HepG2 (cell line): Measurements from ENCODE around the gene SLC25A10. TPM values are rescaled to one million over a fixed set of nuclear protein-coding genes. Genes with fewer than 3 reads are reported as not detected.

Experiments
- ADNP ChIP-seq: sonication (generic); formaldehyde crosslinking; IDR thresholded peaks from 2 replicates; pipeline ENCODE4 v1.4.0; 2020; ENCODE audit warnings: missing genetic modification reagents
- ATAD3A ChIP-seq: sonication (generic); formaldehyde crosslinking; IDR thresholded peaks from 2 replicates; pipeline ENCODE4 v1.4.0; 2020; ENCODE audit warnings: missing genetic modification reagents
- BRD4 ChIP-seq: sonication (generic); formaldehyde crosslinking; IDR thresholded peaks from 2 replicates; pipeline ENCODE4 v1.4.0; 2020; ENCODE audit warnings: missing genetic modification reagents
- E2F1 ChIP-seq: sonication (generic); formaldehyde crosslinking; IDR thresholded peaks from 2 replicates; pipeline ENCODE4 v1.5.0; 2020; ENCODE audit warnings: missing genetic modification reagents
- FOXK1 ChIP-seq: sonication (generic); formaldehyde crosslinking; IDR thresholded peaks from 2 replicates; pipeline ENCODE4 v1.4.0; 2020; ENCODE audit warnings: low read depth, missing genetic modification reagents, borderline replicate concordance
- HOXD1 ChIP-seq: sonication (generic); formaldehyde crosslinking; IDR thresholded peaks from 2 replicates; pipeline ENCODE4 v1.5.0; 2020; ENCODE audit warnings: missing genetic modification reagents
- KAT8 ChIP-seq: IDR thresholded peaks from 2 replicates; pipeline ENCODE4 v1.6.1; 2016; ENCODE audit warnings: missing genetic modification reagents, missing compliant biosample characterization
- KMT2A ChIP-seq: sonication (generic); formaldehyde crosslinking; IDR thresholded peaks from 2 replicates; pipeline ENCODE4 v1.4.0; 2020; ENCODE audit warnings: missing genetic modification reagents
- NCOR1 ChIP-seq: fragments of 200-600 bp; sonication (generic); IDR thresholded peaks from 2 replicates; pipeline ENCODE4 v1.7.0; 2017; ENCODE audit warnings: antibody characterized with exemption, low read length, borderline replicate concordance
- SAP130 ChIP-seq: IDR thresholded peaks from 2 replicates; pipeline ENCODE4 v1.6.1; 2016; ENCODE audit warnings: low read depth
- SATB2 ChIP-seq: sonication (generic); formaldehyde crosslinking; IDR thresholded peaks from 2 replicates; pipeline ENCODE4 v1.5.0; 2020; ENCODE audit warnings: missing genetic modification reagents
- SNRNP70 ChIP-seq: fragments of 200-400 bp; formaldehyde crosslinking; IDR thresholded peaks from 2 replicates; pipeline ENCODE4 v1.6.1; 2017; ENCODE audit warnings: mild to moderate bottlenecking, low read depth, low read length, moderate library complexity
- SPEN ChIP-seq: sonication (generic); formaldehyde crosslinking; IDR thresholded peaks from 2 replicates; pipeline ENCODE4 v1.5.1; 2020; ENCODE audit warnings: low read depth, mild to moderate bottlenecking, missing genetic modification reagents
- TAF1 ChIP-seq: sonication (generic); formaldehyde crosslinking; IDR thresholded peaks from 2 replicates; pipeline ENCODE4 v1.4.0; 2020; ENCODE audit warnings: missing genetic modification reagents
- ZFP1 ChIP-seq: IDR thresholded peaks from 2 replicates; pipeline ENCODE4 v1.6.1; 2016
- ZNF10 ChIP-seq: sonication (generic); formaldehyde crosslinking; IDR thresholded peaks from 2 replicates; pipeline ENCODE4 v1.4.0; 2020; ENCODE audit warnings: mild to moderate bottlenecking, low read depth, missing genetic modification reagents, borderline replicate concordance
- ZNF12 ChIP-seq: sonication (generic); formaldehyde crosslinking; IDR thresholded peaks from 2 replicates; pipeline ENCODE4 v1.5.0; 2020; ENCODE audit warnings: missing genetic modification reagents
- ZNF234 ChIP-seq: sonication (generic); formaldehyde crosslinking; conservative IDR thresholded peaks from 2 replicates; pipeline ENCODE4 v1.5.1; 2020; ENCODE audit warnings: mild to moderate bottlenecking, missing genetic modification reagents
- ZNF274 ChIP-seq: sonication (generic); formaldehyde crosslinking; IDR thresholded peaks from 2 replicates; pipeline ENCODE4 v1.5.1; 2020; ENCODE audit warnings: mild to moderate bottlenecking, missing genetic modification reagents
- ZNF292 ChIP-seq: sonication (generic); formaldehyde crosslinking; IDR thresholded peaks from 2 replicates; pipeline ENCODE4 v1.8.1; 2022; ENCODE audit warnings: mild to moderate bottlenecking, low read depth, missing genetic modification reagents, borderline replicate concordance
- ZNF30 ChIP-seq: sonication (generic); formaldehyde crosslinking; IDR thresholded peaks from 2 replicates; pipeline ENCODE4 v1.5.0; 2020; ENCODE audit warnings: mild to moderate bottlenecking, missing genetic modification reagents
- ZNF547 ChIP-seq: sonication (generic); formaldehyde crosslinking; IDR thresholded peaks from 2 replicates; pipeline ENCODE4 v1.5.1; 2020; ENCODE audit warnings: mild to moderate bottlenecking, missing genetic modification reagents
- ZNF605 ChIP-seq: sonication (generic); formaldehyde crosslinking; IDR thresholded peaks from 2 replicates; pipeline ENCODE4 v1.8.0; 2022; ENCODE audit warnings: mild to moderate bottlenecking, missing genetic modification reagents
- ZNF724P ChIP-seq: sonication (generic); formaldehyde crosslinking; IDR thresholded peaks from 2 replicates; pipeline ENCODE4 v1.8.0; 2022; ENCODE audit warnings: missing genetic modification reagents, borderline replicate concordance
- ZNF761 ChIP-seq: sonication (generic); formaldehyde crosslinking; conservative IDR thresholded peaks from 2 replicates; pipeline ENCODE4 v1.4.0; 2020; ENCODE audit warnings: mild to moderate bottlenecking, missing genetic modification reagents
- ZSCAN29 ChIP-seq: sonication (generic); formaldehyde crosslinking; conservative IDR thresholded peaks from 2 replicates; pipeline ENCODE4 v1.4.0; 2020; ENCODE audit warnings: mild to moderate bottlenecking, missing genetic modification reagents
- polyA plus RNA-seq, 8 experiments: library from polyadenylated mRNA; depleted of rRNA in 3 of 8; stranded (reverse) in 7 of 8; unstranded in 1 of 8; fragments of >200 nt; fragmentation: Illumina TruSeq in 4 of 8; extraction: Trizol in 4 of 8; gene quantifications; 2 replicates each; pipeline versions ENCODE4 v1.2.1 to v1.2.3, GENCODE V29; 2011 to 2016; ENCODE audit warnings: low read depth in 4 of 8, missing spikeins in 1 of 8, mixed read lengths in 1 of 8; ENCODE audit not compliant: insufficient read depth in 1 of 8
- total RNA-seq, 5 experiments: library from RNA; depleted of rRNA; stranded (reverse); fragments of >200 nt; fragmentation: Illumina TruSeq; extraction: Trizol; gene quantifications; 2 replicates each; pipeline ENCODE4 v1.2.3, GENCODE V29; 2016; ENCODE audit warnings: low read depth in 1 of 5
- TF ChIP-seq, protein P1 (sequence below): sonication (generic); formaldehyde crosslinking; IDR thresholded peaks from 2 replicates; pipeline ENCODE4 v1.8.0; 2023; ENCODE audit warnings: mild to moderate bottlenecking, missing genetic modification reagents
- TF ChIP-seq, protein P2 (sequence below): sonication (generic); formaldehyde crosslinking; IDR thresholded peaks from 2 replicates; pipeline ENCODE4 v1.5.1; 2020; ENCODE audit warnings: mild to moderate bottlenecking, moderate library complexity, missing genetic modification reagents

SLC25A10 gene
- total and polyA plus RNA-seq, 2 of the 13 experiments (the other 11 are each of a cell fraction or from before 2014, with no cell fraction given), result 46.5 to 140 TPM

DNA sequence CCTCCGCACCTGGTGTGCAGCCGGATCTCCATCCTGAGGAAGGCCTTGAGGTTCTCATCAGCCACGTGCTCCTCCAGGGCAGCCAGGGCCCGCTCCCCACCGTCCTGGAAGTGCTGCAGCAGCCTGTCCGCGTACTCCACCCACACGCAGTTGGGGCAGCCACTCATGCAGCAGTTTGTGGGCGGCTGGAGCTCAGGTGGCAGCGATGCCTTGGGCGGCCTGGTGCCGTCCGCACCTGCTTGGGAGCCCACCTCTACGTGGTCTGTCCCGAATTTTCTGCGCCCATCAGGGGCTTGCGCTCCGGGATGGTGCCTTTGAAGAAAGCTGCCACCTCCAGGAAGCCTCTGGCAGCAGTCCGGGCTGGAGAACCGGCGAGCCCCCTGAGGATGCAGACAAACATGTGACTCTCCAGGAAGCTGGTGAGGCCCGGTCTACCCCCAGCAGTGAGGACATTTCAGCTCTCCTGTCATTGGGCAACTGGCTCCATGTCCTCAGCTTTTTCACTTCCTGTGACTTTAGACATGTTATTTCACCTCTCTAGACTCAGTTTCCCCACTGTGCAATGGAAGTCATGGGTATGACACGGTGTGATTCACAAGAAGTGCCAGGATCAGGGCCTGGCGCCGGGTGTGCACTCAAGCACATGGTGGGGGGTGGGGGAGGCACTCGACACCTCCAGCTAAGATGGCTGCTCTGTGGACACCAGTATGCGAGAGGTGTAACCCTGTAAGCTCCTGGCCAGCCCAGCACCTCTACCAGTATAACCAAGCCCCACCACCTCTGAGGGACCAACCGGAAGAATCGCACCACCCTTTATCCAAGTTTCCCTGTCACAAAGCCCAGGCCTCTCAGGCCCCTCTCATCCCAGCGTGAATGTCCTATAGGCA is 46.6 kb upstream of the SLC25A10 start (continued):
- no peak for TF ChIP-seq ZNF12
- 0 out of 2 replicates have a peak, but pooled peaks have one; percentile 15 for TF ChIP-seq ZNF10 (CRISPR knock-in tag)
- no peak; the same call in 1 of the 2 replicates for TF ChIP-seq ZNF761
- TF ChIP-seq, protein P1, sequence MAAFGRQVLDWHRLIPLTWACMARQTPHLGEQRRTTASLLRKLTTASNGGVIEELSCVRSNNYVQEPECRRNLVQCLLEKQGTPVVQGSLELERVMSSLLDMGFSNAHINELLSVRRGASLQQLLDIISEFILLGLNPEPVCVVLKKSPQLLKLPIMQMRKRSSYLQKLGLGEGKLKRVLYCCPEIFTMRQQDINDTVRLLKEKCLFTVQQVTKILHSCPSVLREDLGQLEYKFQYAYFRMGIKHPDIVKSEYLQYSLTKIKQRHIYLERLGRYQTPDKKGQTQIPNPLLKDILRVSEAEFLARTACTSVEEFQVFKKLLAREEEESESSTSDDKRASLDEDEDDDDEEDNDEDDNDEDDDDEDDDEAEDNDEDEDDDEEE (CRISPR knock-in tag), result no peak
- TF ChIP-seq NCOR1, result no peak
- no peak for TF ChIP-seq ZSCAN29 (CRISPR knock-in tag)
- TF ChIP-seq FOXK1 (CRISPR knock-in tag), result no peak
- TF ChIP-seq ZNF547 (CRISPR knock-in tag), result no peak
- no peak for TF ChIP-seq ZNF724P (CRISPR knock-in tag)
- TF ChIP-seq ZNF234 (CRISPR knock-in tag), result no peak
- TF ChIP-seq KMT2A (CRISPR knock-in tag), result no peak
- no peak for TF ChIP-seq SNRNP70
- TF ChIP-seq TAF1 (CRISPR knock-in tag), result no peak
- no peak for TF ChIP-seq ZNF30 (CRISPR knock-in tag)
- no peak for TF ChIP-seq E2F1
- no peak for TF ChIP-seq ZFP1
- no peak for TF ChIP-seq SPEN
- peak; percentile 25; the same call in 1 of the 2 replicates for TF ChIP-seq ZNF605 (CRISPR knock-in tag)
- peak; percentile 22; the same call in 1 of the 2 replicates for TF ChIP-seq SAP130
- TF ChIP-seq HOXD1 (CRISPR knock-in tag), result no peak
- no peak for TF ChIP-seq ZNF274 (CRISPR knock-in tag)
- no peak for TF ChIP-seq ATAD3A (CRISPR knock-in tag)
- peak; percentile 25; the same call in 1 of the 2 replicates for TF ChIP-seq BRD4 (CRISPR knock-in tag)
- no peak for TF ChIP-seq KAT8 (CRISPR knock-in tag)
- no peak for TF ChIP-seq ZNF292 (CRISPR knock-in tag)
- no peak for TF ChIP-seq ADNP
- TF ChIP-seq, protein P2, sequence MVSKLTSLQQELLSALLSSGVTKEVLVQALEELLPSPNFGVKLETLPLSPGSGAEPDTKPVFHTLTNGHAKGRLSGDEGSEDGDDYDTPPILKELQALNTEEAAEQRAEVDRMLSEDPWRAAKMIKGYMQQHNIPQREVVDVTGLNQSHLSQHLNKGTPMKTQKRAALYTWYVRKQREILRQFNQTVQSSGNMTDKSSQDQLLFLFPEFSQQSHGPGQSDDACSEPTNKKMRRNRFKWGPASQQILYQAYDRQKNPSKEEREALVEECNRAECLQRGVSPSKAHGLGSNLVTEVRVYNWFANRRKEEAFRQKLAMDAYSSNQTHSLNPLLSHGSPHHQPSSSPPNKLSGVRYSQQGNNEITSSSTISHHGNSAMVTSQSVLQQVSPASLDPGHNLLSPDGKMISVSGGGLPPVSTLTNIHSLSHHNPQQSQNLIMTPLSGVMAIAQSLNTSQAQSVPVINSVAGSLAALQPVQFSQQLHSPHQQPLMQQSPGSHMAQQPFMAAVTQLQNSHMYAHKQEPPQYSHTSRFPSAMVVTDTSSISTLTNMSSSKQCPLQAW (CRISPR knock-in tag), result 0 out of 2 replicates have a peak, but pooled peaks have one; percentile 21
- no peak for TF ChIP-seq SATB2
